ENCODE results near the gene HOXA9.

Gene HOXA9

DNA sequence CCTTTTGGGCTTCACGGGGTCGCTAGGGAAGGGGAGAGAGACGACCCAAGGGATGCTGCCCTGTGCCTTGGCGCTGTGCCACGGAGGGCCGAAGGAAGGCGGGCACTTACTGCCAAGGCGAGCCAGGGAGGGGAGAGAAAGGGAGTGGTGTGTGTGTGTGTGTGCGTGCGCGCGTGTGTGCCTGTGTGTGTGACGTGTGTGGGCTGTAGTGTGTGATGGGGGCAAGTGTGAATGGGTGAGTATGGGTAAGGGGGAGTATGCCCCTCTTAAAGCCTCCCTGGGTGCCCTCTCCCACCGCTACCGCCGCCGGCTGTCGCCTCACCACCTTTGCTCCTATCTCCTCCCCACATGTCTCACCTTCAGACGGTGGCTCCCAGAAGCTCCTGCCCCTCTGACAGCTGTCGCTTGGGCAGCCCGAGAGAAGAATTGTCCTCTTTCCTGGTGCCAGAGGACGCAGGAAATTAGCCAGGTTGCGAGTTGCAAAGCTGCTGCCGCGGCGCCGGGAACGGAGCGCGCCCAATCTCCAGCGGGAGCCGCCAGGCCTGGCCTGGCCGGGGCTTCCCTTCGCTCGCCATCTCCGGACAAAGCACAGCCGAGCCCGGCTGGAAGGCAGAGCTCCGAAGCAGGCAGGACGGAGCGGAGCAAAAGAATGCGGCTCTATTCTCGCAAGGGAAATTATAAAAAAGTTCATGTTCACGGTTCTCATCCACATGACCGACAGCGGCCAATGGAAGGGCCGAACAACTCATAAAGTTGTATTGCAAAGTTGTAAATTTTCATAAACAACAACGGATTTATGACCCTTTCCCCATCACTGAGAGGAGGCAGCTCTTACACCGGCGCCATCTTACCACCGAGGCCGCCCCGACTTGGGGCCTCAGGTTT is 13.2 kb downstream of the HOXA9 start, which contains the start of gene HOXA3:
Gene HOXA3 (minus strand): TSS at position 653 of the 885 bp plus-strand sequence. CDS start 41,943 bp downstream, outside the sequence.
- DNase-seq = no peak

DNA sequence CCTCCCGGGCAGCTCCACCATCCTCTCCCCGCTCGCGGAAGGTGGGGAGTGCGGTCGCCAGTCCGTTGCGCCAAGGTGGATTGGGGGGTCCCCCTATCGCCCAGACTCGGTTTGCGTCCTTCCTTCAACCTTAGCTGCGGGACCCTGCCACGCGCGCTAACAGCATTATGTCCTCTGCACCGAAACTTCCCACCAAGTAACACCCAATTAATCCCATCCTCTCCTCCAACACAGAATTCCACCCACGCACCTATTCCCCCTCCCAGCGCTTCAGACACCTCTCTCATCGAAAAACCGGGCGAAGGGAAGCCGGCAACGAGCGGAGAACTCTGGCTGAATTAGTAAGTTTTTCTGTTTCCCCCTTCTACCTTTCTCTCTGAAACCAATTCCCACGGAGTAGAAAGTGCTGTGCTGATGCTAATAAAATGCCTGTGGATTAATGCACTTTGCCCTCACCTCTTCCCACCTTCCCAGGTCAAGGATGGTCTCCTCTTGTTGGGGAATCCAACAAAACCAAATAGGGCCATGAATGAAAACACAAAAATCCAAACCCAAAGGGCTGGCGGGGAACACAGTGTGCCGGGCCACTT is 13.9 kb downstream of the HOXA9 start:
- no peak for DNase-seq

DNA sequence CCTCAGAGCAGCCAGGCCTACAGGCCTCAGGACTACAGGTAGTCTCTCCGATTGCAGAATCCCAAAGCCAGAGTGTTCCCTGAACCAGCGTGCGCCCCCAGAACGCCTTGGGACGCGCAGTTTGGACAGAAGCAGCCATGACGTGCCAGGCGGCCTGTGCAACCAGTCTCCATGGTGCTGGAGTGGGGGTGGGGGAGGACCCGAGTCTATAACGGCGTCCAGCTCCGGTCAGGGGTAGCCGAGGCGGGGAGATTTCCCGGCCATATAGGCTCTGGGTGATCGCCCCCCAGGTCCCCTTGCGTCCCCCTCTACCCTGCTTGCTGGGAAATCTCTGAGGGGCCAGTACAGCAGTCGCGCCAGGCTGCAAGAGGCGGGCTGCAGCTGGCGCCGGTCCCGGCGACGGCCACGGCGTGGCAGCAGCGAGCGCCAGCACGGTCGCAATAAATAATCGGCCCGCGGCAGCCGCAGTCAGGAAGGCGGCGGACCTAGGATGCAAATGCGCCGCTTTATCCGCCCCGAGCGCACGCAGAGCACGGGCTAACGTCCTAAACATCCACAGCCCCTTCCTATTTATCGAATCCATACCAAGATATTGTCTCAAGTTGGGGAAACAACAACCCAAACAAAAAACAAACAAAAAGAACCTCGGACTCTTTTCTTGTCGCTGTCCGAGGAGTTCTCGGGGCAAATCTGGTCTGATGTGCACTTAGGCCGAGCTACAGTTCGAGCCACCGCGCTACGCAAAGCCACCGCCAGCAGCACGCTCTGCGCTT is 14.6 kb downstream of the HOXA9 start:
- peak; percentile 68 to 75 for DNase-seq

DNA sequence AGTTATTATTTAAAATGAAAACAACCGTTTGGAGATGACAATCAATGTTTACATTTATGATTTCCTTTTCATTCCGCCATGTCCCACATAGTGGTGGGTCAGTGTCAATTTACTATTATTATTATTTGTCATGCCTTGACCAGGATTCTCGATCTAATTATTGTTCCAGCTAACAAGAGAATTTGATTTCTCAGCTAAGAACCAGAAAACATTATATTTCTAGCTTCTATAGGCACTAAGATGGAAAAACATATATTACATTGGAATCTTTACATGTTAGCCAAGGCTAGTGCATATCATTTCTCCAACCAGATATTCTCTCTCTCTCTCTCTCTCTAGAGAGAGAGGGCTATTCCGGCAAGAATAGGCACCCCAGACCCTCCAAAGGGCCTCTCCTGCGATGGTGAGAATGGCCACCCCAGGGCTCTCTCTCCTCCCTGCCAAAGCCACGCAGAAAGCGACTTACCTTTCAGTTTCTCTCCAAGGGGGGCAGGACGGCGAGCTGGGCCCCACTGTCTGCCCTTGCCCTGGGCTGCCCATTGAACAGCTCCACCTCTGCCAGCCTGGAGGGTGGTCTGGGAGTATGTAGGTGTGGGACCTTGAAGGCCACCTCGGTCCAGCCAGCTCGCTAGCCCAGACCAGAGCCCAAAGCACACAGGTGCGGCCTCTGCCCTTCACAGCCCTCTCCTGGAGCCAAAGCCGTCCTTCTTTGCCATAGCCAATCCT is 15.3 kb downstream of the HOXA9 start:
- no peak for DNase-seq

DNA sequence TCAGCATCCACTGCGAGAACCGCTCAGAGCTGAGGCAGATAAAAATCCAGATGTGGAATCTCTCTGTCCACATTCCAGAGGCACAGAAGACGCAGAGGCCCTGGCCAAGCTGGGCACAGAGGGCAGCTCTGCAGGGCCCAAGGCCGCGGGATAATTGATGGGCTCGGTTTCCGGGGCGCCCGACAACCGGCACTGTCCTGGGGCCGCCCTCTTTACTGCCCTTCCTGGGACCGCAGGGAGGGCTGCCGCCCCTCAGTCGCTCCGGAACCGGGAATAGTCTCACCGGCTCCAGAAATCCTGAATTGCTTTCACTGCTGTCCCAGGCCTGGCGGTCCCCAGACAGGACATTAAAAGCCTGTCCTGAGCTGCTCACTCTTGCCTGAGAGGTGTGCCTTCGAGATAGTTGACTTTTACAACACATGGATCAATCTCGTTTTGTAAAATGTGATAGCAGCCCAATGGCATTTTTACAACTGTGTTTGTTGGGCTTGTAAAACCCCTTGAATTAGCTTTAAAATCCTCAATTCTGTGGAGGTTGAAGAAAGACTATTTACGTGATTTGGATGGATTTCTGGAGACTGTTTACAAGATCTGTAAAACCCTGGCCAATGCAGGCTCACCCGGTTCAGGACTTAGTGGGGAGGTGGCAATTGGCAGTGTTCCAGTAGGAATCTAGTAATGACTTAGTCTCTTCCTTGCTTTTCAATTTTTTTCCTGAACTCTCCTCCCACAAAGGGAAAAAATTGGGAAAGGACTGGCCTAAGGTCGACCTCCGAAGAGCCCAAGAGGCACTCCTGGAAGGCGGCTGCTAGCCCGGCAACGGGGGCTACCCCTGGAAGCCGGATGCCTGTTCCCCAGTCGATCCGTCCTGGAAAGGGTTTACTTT is 16.3 kb downstream of the HOXA9 start:
- DNase-seq = no peak

DNA sequence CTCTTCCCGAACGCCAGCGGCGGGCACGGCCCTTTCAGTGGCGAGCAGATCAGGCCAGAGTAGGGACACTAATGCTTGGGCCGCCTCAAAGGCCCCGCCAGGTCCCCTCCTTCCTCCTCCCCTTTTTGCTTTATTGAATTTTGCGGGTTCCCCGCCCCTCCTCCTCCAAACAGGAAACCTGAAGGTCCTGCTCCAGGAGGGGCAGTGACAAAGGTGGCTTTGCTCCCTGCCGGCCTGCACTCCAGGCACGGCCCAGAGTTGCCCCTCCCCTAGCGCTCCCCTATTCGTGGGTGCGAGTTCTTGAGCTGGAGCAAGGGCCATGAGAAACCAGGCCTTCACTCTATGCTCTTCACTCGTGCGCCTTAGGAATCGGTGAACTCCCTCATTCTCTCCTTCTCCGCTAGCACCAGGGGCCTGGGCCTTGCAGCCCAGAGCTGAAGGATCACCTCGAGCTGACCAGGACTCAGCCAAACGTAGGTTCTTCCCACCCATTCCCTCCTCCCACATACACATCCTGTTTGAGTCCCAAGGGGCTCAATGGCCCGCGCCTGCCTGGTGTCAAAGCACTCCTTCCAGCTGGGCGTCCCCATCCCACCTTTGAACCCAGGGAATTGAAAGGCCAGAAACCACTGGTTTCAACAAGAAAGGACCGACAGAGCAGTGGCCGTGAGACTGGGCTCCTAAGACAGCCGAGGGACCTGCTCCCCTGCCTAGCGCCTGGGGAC is 17.1 kb downstream of the HOXA9 start:
- DNase-seq = no peak

DNA sequence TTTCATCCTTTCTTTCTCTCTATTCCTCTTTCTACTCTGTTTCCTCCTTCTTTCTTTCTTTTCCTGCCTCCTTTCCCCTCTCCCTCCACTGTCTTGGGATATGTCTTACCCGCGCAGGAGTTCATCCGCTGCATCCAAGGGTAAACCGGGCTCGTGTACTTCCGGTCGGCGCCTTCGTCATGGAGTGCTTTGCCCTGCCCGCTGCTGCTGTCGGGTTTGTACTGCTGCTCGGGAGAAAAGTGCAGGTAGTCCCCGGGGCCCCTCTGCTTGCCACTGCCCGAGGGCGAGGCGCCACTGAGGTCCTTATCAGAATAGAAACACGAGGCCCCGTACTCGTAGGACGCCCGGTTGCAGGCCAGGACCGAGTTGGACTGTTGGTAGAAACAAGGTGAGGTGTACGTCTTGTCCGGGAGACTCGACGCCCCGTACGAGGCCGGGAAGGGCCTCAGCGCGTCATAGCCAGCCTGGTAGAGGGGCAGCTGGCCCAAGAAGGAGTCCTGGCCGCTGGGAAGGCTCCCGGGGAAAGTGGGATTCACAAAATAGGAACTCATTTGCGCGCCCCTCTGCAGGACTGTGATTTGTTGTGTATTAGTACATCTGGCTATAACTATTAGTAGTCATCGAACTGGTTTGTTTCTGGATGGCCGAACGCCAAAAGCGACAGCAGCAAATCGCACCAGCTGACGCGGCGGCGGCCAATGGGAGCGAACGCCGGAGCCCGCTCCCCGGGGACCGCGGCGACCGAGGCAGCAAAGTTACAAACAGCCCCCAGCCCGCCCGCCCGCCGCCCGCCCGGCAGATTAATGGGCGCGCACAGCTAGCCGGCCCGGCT is 17.9 kb downstream of the HOXA9 start, which contains the start of gene HOXA6:
Gene HOXA6 (minus strand): TSS at position 576 of the 832 bp plus-strand sequence. CDS start 25 bp downstream, at position 551.
- no peak for DNase-seq

DNA sequence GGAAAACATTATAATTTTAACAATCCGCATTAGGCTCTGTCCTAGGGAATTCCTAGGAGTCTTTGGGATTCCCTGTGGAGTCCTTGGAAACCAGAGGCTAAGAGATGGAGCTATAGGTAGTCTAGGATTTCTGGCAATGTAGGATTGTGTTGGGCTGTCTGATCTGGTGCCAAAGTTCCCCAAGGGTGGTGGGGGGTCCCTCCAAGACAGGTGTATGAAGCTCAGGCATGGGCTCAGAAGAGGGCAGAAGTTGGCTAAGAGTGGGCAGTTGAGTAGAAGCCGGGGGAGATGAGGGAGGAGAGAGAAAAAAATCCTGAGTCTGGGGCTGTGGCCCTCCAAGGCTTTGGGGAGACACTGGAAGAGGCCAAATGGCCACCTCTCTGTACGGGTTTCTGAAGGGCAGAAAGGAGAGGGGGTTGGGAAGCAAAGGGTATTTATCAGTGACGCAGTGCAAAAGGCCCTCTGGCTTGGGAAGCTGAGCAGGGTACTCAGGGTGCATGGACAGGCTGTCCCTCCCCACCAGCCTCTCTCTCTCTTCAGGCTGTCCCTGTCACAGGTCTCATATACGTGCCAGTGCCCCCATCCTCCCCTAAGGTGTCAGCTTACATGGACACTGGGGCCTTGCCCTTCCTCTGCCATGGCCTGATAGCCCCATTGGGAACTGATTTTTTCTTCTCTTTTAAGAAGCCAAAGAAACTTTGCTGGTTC is 18.7 kb downstream of the HOXA9 start:
- no peak for DNase-seq

DNA sequence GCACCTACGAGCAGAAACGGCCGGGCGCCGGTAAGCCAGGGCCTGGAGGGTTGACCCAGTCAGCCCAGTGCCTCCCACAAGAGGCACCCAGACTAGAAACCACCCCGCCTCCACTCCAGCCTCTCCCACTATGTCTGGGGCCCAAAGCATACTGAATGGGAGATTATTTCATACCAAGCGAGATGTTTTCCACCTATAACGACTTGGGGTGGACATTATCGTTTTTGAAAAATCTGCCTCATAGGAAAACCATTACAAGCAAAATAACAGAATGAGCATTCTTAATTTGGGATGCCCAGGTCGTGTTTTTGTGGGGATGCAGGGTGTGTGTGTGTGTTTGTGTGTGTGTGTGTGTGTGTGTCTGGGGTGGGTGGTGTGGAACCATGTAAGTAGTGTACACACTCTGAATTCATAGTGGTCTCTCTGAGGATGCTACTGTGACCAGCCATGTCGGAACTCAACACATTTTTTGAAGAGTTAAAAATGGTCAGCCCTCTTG is 19.4 kb downstream of the HOXA9 start:
- DNase-seq = no peak

DNA sequence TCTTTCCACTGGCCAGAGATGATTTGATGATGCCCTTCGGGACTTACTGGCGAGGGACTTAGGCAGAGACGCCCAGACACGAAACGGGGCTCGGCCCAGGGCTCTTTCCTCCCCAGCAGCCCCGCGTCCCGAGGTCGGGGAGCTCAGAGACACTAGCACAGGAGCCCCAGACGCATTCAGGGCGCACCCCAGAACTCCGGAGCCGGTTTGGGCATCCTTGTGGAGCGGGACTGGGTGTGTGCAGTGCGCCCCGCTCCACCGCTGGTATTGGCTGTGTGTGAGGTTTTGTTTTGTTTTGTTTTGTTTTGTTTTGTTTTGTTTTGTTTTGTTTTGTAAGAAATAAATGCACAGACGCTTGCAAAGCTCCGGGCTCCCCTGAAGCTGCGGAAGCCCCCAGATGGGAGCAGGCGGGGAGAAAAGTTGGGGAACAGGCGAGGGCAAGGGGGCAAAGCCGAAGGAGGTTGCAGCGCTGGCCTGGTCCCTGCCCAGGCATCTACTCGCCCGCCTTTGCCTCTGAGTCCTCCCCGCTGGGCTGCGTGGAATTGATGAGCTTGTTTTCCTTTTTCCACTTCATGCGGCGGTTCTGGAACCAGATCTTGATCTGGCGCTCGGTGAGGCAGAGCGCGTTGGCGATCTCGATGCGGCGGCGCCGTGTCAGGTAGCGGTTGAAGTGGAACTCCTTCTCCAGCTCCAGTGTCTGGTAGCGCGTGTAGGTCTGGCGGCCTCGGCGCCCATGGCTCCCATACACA is 20.0 kb downstream of the HOXA9 start:
- DNase-seq = no peak

DNA sequence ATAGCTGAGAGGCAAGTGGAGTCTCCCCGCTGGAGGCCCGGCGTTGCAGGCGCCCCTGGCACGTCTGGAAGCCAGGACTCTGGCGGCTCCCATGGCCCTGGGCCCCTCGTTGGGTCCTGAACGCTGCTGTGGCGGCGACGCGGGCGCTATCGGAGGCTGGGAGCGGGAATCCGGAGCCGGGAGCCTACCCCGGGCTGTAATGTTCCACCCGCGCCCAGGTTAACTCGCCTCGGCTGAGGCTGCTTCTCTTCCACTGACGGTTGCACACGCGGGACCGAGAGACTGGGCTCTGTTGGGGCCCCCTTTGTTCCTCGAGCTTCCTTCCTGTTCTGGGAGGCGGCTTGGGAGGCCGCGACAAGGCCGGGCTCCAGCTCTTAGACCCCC is 20.6 kb downstream of the HOXA9 start:
- no peak for DNase-seq

DNA sequence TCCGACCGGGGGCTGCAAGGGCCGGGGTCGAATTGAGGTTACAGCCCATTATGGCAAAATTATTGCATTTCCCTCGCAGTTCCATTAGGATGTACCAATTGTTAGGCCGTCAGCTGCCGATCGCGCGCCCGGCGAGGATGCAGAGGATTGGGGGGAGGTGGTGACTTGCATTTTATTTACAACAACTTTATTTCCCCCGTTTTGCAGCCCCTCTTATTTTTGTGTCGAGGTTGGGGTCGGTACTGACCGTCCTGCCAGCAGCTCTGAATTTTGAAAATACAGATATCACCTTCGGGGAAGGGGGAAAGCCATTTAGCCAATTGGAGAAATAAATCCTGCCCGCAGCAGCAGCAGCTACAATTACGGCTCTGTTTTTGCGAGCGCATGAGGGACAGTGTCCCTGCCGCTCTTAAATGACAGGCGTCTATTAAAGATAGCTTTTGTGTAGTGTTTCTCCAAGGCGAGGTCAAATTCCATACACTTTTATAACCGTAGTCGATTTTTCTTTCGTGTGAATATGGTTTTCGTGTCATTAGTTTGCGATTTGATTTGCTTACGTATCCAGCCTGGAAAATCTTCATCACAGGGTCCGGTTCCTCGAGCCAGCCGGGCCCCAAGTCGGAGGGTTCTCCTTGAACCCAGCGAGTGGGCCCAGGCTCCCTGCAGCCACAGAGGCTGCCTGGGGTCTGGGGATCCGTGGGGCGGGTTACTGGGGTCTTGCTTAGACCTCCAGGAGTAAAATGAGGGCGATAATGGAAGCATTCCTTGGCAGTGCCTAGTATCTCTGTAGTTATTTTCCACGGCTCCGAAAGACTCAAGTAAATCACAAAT is 21.2 kb downstream of the HOXA9 start:
- DNase-seq = no peak

DNA sequence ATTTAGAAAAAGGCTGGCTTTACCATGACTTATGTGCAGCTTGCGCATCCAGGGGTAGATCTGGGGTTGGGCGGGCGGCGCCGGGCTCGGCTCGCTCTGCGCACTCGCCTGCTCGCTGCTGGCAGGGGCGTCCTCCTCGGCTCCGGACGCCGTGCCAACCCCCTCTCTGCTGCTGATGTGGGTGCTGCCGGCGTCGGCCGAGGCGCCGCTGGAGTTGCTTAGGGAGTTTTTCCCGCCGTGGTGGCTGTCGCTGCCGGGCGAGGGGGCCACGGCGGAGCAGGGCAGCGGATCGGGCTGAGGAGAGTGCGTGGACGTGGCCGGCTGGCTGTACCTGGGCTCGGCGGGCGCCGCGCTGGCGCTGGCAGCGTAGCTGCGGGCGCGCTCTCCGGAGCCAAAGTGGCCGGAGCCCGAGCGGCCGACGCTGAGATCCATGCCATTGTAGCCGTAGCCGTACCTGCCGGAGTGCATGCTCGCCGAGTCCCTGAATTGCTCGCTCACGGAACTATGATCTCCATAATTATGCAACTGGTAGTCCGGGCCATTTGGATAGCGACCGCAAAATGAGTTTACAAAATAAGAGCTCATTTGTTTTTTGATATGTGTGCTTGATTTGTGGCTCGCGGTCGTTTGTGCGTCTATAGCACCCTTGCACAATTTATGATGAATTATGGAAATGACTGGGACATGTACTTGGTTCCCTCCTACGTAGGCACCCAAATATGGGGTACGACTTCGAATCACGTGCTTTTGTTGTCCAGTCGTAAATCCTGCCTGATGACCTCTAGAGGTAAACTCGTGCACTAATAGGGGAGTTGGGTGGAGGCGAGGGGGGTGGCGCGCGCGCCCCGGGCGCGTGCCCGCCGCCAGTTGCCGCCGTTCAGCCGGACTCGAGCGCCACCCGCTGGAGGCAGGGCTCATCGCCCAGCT is 22.1 kb downstream of the HOXA9 start, which contains the start of gene HOXA5:
Gene HOXA5 (minus strand): TSS at position 659 of the 927 bp plus-strand sequence. CDS start 74 bp downstream, at position 585.
- DNase-seq = no peak

DNA sequence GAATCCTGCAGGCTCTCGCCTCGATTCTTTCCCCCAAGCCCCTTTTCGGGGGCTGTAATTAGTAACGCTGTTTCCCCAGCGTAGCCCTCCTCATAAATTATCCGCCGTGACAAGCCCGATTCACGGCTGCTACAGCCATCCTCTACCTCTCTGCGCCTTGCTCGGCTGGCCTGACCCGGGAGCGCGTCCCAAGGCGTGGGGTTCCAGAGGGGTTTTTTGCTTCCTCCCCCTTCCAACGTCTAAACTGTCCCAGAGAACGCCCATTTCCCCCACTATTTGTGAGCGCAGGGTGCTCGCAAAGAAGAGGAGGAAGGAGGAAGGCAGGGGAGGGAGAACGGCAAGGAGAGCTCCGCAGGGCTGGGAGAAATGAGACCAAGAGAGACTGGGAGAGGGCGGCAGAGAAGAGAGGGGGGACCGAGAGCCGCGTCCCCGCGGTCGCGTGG is 22.7 kb downstream of the HOXA9 start:
- no peak for DNase-seq

DNA sequence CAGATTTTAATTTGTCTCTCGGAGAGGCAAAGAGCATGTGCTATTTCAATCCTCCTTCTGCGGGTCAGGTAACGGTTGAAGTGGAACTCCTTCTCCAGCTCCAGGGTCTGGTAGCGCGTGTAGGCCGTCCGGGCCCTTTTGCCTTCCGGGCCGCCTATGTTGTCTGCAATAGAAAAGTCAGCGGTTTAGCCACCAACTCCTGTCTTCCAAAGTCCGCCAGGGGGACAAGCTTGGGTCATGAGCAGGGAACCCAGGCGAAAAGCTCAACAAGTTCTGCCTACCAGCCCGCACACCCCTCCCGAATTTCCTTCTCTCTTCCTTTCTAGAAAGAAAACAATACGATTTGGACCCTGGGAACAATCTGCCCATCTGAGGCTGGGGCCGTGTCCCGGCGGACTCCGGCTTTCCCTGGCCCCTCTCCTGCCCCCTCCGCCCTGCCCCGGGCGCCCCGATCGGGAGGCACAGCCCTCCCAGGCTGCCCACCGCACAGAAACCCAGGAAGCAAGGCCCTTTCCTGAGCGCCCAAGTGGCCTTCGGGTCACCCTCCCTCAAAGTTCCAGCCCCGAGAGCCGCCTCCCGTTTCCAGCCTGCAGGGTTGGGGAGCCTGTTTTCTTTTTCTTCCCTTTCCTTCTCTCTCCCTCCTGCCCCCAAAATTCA is 23.3 kb downstream of the HOXA9 start:
- DNase-seq = no peak

All from stimulated activated CD4-positive, alpha-beta T cell treated with anti-CD3 and anti-CD28 coated beads, Interleukin-2, amount 100 ng/mL, for 24 hours (primary cell).